Hematopoietic multipotent progenitor cell treated with erythropoietin and hydrocortisone succinate and interleukin-3 and kit ligand, for 15 days (in vitro differentiated cells): ENCODE data around the gene GOLGA6L24.
"Not testable (repeated sequence)": the region's sequence is repeated elsewhere in the genome, so short reads cannot be mapped to it uniquely, and the experiment has no call there.

Source experiments
- DNase-seq: peaks from one replicate; pipeline ENCODE4 v3.0.0-alpha.2; 2015; ENCODE audit warnings: low spot score

The GOLGA6L24 gene, protein sequence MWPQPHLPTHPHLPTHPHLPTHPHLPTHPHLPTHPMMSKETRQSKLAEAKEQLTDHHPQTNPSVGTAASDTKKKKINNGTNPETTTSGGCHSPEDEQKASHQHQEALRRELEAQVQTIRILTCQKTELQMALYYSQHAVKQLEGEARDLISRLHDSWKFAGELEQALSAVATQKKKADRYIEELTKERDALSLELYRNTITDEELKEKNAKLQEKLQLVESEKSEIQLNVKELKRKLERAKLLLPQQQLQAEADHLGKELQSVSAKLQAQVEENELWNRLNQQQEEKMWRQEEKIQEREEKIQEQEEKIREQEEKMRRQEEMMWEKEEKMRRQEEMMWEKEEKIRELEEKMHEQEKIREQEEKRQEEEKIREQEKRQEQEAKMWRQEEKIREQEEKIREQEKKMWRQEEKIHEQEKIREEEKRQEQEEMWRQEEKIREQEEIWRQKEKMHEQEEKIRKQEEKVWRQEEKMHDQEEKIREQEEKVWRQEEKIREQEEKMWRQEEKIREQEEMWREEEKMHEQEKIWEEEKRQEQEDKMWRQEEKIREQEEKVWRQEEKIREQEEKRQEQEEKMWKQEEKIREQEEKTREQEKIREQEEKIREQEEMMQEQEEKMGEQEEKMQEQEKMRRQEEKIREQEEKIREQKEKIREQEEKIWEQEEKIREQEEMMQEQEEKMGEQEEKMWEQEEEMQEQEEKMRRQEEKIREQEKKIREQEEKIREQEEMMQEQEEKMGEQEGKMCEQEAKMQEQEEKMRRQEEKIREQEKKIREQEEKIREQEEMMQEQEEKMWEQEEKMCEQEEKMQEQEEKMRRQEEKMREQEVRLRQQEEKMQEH

GRCh38 chr15:28357984-28358383 is at the start of gene GOLGA6L24:
GOLGA6L24 (minus strand) TSS chr15:28358084; CDS start chr15:28358023, 61 bp downstream.
- not testable (repeated sequence) for DNase-seq

- not testable (repeated sequence) for DNase-seq
Observed at GRCh38 chr15:28402774-28403435, 45.0 kb upstream of the GOLGA6L24 start.

GRCh38 chr15:28396022-28396421 is 38.1 kb upstream of the GOLGA6L24 start:
- not testable (repeated sequence) for DNase-seq

GRCh38 chr15:28380053-28380452 is 22.2 kb upstream of the GOLGA6L24 start:
- DNase-seq = not testable (repeated sequence)

- DNase-seq = not testable (repeated sequence)
Observed at GRCh38 chr15:28378364-28378763, 20.5 kb upstream of the GOLGA6L24 start, which contains the start of gene GOLGA8F. GOLGA8F (plus strand) TSS chr15:28378664; CDS start chr15:28378762, 98 bp downstream.

GRCh38 chr15:28365502-28365901 is 7.6 kb upstream of the GOLGA6L24 start:
- DNase-seq = not testable (repeated sequence)

- not testable (repeated sequence) for DNase-seq
Observed at GRCh38 chr15:28322129-28322588, 35.7 kb downstream of the GOLGA6L24 start, which contains the start of gene HERC2. HERC2 (minus strand) TSS chr15:28322179; CDS start chr15:28321433, 746 bp downstream.

GRCh38 chr15:28321358-28322078 is 36.4 kb downstream of the GOLGA6L24 start:
- not testable (repeated sequence) for DNase-seq

GRCh38 chr15:28319725-28320124 is 38.2 kb downstream of the GOLGA6L24 start:
- DNase-seq = not testable (repeated sequence)

DNA sequence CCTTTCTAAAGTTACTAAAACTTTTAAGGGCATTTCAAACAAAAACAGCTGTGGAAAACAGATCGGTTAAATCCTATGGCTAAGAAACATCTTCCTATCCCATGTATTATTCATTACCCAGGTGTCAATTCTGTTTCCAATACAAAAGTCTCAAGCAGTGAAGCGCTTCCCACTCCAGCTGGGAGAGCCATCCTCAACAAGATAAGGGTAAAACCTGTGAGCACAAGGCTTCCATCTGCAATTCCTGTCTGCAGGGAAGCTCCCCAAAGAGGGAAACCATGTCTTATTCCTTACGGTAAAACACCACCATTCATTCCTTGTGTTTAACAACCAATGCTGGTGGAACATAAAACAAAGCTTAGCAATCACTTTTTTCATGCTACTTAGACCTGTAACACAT is 39.1 kb downstream of the GOLGA6L24 start:
- not testable (repeated sequence) for DNase-seq

- not testable (repeated sequence) for DNase-seq
Observed at GRCh38 chr15:28318122-28318521, 39.8 kb downstream of the GOLGA6L24 start.

- not testable (repeated sequence) for DNase-seq
Observed at GRCh38 chr15:28316958-28317357, 40.9 kb downstream of the GOLGA6L24 start.

- DNase-seq = not testable (repeated sequence)
Observed at GRCh38 chr15:28310454-28310853, 47.4 kb downstream of the GOLGA6L24 start.

DNA sequence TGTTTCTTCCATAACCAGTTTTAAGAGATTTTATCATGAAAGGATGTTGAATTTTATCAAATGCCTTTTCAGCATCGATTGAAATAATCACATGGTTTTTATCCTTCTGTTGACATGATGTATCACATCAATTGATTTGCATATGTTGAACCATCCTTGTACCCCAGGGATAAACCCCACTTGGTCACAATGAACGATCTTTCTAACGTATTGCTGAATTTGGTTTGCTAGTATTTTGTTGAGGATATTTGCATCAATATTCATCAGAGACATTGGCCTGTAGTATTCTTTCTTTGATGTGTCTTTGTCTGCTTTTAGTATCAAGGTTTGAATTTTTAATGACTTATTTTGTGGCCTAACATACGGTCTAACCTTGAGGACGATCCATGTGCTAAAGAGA is 49.2 kb downstream of the GOLGA6L24 start:
- not testable (repeated sequence) for DNase-seq
